GM21447 (cell line): ENCODE results near the gene USP2.

Experiments
- ATAC-seq: cut with Tn5 transposase; IDR thresholded peaks from one replicate; pipeline ENCODE4 v1.9.1; 2021; ENCODE audit not compliant: unreplicated experiment

Gene USP2

GRCh38 chr11:119363851-119364590 lies 17.5 kb downstream of the USP2 start:
- ATAC-seq = no peak

- no peak for ATAC-seq
Measured at GRCh38 chr11:119363081-119363850, 18.2 kb downstream of the USP2 start.

GRCh38 chr11:119362741-119363080 lies 18.8 kb downstream of the USP2 start:
- no peak for ATAC-seq

GRCh38 chr11:119361941-119362725 lies 19.4 kb downstream of the USP2 start:
- ATAC-seq = no peak

- no peak for ATAC-seq
Measured at GRCh38 chr11:119361056-119361787, 20.3 kb downstream of the USP2 start.

GRCh38 chr11:119359365-119360214 lies 21.9 kb downstream of the USP2 start:
- no peak for ATAC-seq

- no peak for ATAC-seq
Measured at GRCh38 chr11:119357074-119357473, 24.4 kb downstream of the USP2 start.

GRCh38 chr11:119356349-119357031 lies 25.0 kb downstream of the USP2 start:
- peak; percentile 79 for ATAC-seq

- no peak for ATAC-seq
Measured at GRCh38 chr11:119355091-119355843, 26.2 kb downstream of the USP2 start.

- no peak for ATAC-seq
Measured at GRCh38 chr11:119352857-119353260, 28.6 kb downstream of the USP2 start.

- no peak for ATAC-seq
Measured at GRCh38 chr11:119351232-119351631, 30.3 kb downstream of the USP2 start.

- no peak for ATAC-seq
Measured at GRCh38 chr11:119350302-119350701, 31.2 kb downstream of the USP2 start.

- ATAC-seq = no peak
Measured at GRCh38 chr11:119347940-119348605, 33.4 kb downstream of the USP2 start.

GRCh38 chr11:119347242-119347641 lies 34.2 kb downstream of the USP2 start:
- no peak for ATAC-seq

- ATAC-seq = no peak
Measured at GRCh38 chr11:119346605-119347004, 34.9 kb downstream of the USP2 start, which contains the start of gene MFRP. TSS of gene MFRP (minus strand) at chr11:119346705. CDS start at chr11:119346513, 192 bp downstream.

- ATAC-seq = no peak
Measured at GRCh38 chr11:119345685-119346084, 35.8 kb downstream of the USP2 start.

GRCh38 chr11:119344291-119345010 lies 37.0 kb downstream of the USP2 start:
- no peak for ATAC-seq

GRCh38 chr11:119343726-119344125 lies 37.8 kb downstream of the USP2 start:
- ATAC-seq = no peak
